T-helper 2 cell treated with Interferon-gamma antibody and Interleukin-4, amounts not matched to agents 100 ng/mL and 5 ng/mL, for 36 hours (primary cell): ENCODE results near the gene WDR45. TPM values are rescaled to one million over a fixed set of nuclear protein-coding genes. Genes with fewer than 3 reads are reported as not detected.

Experiments used
- intact Hi-C: fragments of 100-400 bp; cut with micrococcal nuclease; formaldehyde crosslinking; loops from one replicate; pipeline ENCODE4 v1.15.1; 2023
- total RNA-seq: library from RNA; stranded (reverse); gene quantifications from 2 replicates; pipeline ENCODE4 v1.2.3, GENCODE V29; 2022

WDR45 gene
- total RNA-seq, 1 donor from 2014 or later: 51.4 TPM

DNA sequence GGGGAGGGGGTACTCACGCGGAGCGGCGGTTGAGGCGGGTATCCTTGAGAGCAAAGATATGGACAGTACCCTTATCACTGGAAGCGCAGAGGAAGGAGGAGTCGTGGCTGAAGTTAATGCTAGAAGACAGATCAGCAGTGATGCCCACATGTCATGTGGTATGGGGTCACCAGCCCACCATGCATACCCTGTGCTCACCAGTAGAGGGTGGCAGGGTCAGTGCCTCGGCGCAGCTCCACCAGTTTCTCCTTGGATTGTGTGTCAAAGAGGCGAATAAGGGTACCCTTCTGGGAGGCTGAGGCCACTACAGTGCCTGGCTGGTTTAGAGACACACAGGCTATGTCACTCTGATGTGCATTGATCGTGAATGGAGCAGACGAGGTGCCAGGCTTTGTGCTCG is 4.3 kb downstream of the WDR45 start:
- intact Hi-C loops: loop anchor here (2.0 to 10.0 kb wide), 4 partner anchors 25 to 121 kb away; partner anchors contain the start of genes MAGIX, OTUD5 and TFE3

DNA sequence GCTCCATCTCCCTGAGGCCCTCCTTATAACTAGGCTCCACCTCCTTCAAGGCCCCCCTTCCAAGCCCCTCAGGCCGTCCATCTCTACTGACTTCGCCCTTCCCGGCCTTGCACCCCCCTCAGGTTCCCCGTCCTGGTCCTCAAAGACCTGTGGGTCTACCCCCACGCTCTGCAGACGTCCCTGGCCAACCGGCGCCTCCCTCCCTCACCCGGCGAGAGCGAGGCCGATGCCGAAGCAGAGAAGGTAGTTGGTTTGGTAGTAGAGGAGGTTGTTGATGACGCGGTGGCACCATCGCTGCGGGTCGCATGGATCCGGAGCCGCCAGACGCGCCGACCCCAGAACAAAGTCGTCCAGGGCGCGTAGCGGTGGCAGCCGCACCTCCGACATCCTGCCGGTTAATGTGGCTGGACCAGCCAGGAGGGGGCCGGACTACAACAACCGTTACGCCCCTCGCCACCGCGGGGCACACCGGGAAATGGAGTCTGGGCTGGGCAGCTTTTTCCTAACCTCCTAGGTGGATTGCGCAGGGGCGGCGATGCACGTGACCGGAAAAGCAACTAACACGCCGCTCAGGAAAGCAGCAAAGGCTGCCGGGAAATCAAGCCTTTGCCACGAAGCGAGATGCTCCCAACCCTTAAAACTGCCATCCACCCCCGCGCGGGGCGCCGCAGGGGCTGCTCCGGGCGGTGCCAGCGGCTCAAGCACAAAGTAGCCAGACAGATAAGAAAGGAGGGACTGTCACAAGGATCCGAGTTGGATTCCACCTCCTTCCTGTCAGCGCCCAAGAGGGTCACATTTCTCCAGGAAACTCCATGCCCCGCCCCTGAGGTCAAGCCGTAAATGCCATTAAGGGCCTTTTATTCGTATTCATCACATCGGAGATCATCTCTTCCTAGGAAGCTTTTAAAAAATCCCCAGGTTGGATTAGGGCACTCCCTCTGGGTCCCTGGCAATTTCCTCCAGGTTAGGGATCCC is 5.8 kb downstream of the WDR45 start, which contains the start of gene PRAF2:
Gene PRAF2 (minus strand): TSS at position 402 of the 975 bp plus-strand sequence. CDS start 15 bp downstream, at position 387.
- intact Hi-C loops: loop anchor here (2.0 to 10.0 kb wide), 4 partner anchors 27 to 119 kb away; partner anchors contain the start of genes MAGIX, OTUD5 and TFE3

DNA sequence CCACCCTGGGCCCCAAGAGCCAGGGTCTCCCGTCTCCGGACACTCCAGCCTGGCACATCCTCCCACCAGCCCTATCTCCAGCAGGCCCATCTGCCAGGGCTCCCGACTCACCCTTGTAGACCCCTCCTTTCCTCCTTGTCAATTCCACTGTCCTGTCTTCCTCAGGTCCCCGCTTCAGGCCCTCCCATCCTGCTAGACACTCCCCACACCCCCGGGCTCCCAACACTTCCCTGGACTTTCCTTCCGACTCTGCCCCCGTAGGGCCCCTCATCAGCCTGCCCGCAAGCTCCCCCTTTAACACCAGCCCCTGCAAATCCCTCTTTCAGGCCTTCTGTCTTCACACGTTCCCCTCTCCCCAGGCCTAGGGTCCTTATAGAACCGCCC is 7.0 kb downstream of the WDR45 start:
- intact Hi-C loops: loop anchor here (10.0 kb wide), 2 partner anchors 92 to 118 kb away; partner anchors contain the start of genes MAGIX and OTUD5

DNA sequence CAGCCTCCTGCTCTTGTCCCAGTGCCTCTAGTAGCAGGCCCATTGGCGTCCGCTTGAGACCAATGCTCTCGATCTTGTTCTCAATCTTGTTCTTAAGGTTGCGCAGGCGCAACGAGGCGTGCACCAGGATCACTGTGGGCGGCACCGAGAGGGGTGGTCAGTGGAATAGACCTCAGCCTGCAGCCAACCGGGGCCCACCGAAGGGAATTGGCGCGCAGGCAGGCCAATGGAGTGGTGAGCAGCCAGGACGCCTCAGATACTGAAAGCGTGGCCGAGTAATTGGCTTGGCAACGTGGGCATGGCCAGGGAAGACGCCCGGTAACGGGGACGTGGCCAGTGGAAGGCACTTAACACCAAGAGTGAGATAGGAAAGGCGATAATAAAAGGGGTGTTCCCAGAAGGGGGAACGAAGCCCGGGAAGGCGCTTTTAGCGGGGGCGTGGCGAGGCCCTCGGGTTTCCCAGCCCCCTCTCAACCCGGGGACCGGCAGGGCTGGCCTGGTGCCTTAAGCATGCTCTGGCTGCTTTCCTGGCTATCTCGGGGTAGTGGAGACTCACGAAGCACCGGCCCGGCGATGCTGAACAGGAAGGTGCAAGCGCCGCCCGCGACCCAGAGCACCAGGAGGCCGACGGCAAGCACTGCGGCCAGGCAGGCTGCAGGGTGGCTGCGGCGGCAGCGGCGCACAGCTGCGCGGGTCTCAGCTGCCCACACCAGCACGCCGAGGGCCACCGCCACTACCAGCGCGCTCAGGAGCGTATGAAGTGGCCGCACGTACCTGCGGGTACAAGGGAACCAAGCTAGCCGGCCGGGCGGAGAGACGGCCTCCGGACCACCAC is 7.6 kb downstream of the WDR45 start:
- intact Hi-C loops: loop anchor here (10.0 kb wide), 2 partner anchors 93 to 117 kb away; partner anchors contain the start of genes MAGIX and OTUD5

DNA sequence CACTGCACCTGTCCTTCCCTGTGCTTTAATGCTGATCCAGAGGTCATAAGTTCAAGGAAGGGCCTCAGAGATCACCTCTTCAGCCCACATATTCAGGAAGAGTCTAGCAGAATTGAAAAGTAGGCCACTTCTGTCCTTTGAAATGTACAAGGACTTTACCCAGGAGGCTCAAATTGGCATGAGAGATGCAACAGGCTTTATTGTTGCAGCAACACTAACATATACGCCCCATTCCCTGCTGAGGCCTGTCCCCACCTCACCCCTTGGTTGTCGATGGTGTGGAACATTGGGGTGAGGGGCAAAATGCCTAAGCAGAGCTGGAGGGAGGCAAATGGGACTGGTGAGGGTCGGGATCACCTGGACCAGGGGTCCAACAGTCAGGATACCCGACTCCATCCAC is 8.7 kb downstream of the WDR45 start:
- intact Hi-C loops: loop anchor here (10.0 kb wide), 2 partner anchors 94 to 116 kb away; partner anchors contain the start of genes MAGIX and OTUD5

DNA sequence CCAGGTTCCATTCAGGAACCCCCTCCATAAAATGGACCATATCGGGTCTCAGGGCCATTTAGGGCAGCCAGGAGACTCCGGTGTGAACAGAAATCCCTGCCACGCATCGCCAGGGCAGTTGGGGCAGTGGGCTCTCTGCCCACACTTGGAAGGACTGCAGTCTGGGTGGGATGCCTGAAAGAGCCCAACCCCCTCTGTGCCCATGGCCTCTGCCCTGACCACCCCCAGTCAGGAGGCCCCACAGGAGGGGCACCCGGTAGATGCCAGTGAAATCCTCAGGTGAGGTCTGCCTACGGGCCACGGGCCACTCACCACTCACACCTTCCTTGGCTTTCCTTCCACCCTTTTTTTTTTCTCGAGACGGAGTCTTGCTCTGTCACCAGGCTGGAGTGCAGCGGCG is 10.6 kb downstream of the WDR45 start:
- intact Hi-C loops: no loop called here

DNA sequence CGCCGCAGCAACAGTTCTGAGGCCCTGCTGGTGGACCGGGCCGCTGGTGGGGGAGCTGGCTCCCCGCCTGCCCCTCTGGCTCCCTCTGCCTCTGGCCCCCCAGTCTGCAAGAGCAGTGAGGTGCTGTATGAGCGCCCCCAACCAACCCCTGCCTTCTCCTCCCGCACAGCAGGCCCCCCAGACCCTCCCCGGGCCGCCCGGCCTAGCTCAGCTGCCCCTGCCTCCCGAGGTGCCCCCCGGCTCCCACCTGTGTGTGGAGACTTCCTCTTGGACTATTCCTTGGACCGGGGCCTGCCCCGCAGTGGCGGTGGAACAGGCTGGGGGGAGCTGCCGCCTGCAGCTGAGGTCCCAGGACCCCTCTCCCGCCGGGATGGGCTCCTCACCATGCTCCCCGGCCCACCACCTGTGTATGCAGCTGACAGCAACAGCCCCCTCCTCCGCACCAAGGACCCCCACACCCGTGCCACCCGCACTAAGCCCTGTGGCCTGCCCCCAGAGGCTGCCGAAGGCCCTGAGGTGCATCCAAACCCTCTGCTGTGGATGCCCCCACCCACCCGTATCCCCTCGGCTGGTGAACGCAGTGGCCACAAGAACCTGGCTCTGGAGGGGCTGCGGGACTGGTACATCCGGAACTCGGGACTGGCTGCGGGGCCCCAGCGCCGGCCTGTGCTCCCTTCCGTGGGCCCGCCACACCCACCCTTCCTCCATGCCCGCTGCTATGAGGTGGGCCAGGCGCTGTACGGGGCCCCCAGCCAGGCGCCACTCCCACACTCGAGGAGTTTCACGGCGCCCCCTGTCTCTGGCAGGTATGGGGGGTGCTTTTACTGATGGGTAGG is 12.2 kb downstream of the WDR45 start:
- intact Hi-C loops: no loop called here

DNA sequence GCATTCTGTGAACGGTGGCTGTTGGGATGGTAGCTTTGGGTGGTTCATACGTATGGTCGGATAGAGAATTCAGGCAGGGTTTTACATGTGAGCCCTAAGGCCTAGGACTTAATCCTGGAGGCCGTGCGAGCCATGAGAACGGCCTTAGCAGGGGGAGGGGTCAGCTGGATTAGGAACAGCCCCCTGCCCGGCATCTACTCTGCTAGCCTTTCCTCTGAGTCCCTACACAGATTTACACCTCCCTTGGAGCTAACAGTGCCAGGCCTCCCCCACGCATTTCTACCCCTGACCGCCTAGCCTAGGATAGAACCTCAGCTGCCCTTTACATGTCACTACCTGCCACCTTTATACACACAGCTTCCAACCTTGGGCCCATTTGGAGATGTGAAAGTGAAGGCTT is 13.0 kb downstream of the WDR45 start:
- intact Hi-C loops: no loop called here

DNA sequence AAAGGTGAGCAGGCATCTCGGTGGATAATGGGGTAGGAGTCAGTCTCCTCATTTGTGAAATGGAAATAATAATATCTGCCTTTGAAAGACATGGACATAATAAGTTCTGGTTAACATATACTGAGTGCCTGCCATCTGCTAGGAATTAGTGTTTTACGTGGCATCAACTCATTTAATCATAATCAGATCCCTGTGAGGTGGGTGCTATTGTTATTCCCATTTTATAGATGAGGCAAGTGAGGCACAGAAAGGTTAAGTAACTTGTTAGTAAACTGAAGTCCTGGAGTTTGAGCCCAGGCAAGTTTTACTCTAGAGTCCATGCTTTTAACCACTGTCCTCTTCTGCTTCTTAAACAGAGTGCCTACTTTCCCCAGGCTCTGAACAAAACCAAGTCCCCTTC is 13.4 kb downstream of the WDR45 start:
- intact Hi-C loops: no loop called here

DNA sequence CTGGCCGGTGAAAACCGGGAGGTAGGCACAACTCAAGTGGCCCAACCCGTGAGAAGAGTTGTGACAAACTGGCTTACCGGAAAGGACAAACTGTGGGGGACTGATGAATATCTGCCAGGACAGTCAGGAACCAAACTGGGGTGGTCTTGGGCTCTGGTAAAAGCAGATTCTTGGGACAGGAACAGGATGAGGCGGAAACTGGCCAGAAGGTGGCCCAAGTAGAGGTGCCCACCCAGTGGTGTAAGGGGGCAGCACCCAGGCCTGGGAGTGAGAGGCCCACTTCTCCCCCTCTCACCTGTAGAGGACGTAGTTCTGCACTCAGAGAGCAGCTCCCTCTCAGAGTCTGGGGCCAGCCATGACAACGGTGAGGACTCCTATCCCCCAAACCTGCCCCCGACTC is 15.0 kb downstream of the WDR45 start:
- intact Hi-C loops: no loop called here

DNA sequence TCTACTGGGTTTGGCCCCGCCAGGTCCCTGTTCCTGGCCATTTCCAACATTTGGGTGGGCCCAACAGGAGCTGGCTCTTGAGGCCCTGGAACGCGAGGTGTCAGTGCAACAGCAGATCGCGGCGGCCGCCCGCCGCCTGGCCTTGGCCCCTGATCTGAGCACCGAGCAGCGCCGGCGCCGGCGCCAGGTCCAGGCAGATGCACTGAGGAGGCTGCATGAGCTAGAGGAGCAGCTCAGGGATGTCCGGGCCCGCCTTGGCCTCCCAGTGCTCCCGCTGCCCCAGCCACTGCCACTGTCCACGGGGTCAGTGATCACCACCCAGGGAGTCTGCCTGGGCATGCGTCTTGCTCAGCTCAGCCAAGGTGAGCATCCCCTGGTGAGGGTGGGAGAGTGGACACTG is 15.4 kb downstream of the WDR45 start:
- intact Hi-C loops: no loop called here

DNA sequence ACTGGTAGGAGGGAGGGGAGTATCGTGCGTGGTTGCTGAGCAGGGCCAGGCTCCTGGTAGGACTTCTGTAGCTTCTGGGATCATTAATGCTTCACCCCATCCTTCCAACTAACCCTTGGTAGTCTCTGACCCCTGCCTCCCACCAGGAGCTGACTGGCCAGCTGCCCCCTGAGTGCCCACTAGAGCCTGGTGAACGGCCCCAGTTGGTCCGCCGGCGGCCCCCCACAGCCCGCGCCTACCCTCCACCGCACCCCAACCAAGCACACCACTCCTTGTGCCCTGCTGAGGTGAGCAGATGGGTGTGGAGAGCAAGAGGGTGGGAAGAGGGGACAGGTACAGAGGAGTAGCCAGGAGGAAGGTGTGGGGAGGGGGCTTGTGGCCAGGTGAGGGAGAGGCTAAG is 16.0 kb downstream of the WDR45 start:
- intact Hi-C loops: no loop called here

DNA sequence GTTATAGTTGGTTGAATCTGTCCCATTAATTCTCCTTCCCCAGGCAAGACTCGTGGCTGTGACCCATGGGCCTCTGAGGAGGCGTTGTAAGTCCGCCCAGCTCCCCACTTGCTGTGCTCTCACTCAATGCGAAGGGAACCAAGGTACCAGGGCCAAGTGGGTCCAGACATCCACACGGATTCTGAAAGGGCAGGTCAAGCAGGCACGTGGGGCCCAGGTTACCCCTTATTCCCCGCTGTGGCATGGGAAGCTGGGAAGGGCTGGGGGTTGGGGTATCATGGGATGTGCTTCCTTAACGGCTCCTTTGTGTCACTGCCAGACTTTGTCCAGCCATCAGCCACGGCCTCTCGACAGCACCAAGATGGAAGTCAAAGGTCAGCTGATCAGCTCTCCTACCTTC is 17.8 kb downstream of the WDR45 start:
- intact Hi-C loops: no loop called here

DNA sequence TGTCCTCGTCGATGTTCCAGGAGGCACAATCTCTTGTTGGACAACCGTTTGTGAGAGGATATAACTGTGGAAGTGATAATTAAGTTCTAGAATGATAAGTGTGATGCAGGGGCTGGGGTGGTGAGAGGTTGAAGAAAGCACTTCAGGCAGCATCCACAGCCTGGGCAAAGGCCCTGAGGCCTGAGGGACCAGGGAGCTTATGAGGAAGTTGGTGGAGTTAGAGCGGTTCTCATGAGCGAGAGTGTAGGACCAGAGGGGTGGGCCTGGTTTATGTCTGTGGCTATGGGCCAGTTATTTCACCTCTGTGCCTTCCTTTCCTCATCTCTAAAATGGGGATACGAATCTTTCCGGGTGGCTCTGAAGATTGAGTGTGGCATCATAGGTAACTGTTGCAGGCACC is 18.2 kb downstream of the WDR45 start:
- intact Hi-C loops: no loop called here

DNA sequence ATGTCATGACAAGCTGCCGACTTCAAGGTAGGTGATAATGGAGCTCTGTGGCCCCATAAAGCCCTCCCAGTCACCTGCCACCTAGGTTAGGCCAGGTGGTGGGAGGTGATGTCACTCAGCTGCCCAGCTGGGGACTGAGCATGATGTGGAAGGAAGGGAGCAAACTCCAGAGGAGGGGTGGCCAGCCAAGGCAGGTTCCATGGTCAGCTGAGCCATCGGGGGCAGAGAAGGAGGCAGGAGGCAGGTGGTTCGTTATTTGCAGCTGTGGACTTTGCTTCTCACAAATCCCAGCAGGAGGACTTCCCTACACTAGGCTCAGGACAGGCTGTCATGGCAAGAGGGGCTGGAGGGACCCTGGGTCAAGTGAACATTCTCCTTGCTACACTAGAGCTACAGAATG is 18.8 kb downstream of the WDR45 start:
- intact Hi-C loops: no loop called here

DNA sequence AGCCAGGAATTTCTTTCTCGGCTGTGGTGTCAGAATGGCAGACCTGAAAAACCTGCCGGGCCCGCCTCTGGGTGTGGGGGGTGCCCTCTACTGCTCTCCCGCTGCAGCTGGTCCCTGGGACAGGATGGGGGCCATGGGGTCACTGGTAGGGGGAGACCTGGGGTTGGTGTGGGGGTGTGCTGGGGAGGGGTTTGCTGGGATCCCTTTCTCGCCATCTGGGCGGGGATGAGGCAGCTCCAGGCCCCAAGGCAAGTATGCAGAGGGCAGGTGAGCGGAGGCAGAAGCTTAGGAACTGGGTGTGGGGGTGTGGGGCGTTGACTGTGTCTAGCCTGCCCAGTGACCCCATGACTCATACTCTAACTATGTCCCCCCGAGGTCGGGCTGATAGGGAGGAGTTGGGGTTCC is 20.0 kb downstream of the WDR45 start:
- intact Hi-C loops: no loop called here

DNA sequence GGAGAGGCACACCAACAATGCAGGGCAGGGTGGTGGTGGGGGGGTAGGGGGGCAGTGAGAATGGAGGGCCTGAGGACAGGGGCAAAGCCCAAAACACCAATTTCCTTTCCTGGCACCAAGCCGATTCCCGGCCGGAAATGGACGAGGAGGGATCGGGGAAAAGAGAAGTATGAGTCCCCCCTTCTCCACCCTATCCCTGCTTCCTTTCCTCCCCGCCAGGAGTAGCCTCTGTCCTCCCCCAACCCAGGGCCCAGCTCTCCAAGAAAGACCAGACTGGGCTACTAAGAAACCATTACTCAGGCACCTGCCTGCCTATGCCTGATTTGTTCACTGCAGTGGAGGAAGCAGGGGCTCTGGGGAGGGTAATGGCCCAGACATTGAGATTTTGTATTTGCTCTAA is 20.5 kb downstream of the WDR45 start:
- intact Hi-C loops: no loop called here

DNA sequence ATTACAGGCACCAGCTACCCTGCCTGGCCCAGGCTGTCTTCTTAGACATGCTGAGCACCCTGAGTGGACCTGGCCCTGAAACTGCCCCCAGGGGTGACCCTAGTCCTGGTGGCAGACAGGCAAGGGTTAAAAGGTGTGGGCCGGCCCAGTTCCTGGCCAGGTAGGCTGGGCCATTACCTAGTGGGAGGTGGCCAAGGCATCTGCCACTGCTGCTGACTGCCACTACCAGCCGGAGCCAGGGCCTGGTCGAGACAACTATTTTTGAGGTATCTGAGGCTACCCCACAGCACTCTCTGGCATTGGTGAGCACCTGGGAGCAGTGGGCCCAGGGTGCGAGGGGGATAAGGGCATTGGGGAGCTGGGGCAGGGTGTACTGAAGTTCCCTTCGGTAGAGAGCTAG is 20.9 kb downstream of the WDR45 start, which contains the start of gene CCDC120:
Gene CCDC120 (plus strand): TSS at position 206 of the 400 bp plus-strand sequence. CDS start 3,043 bp downstream, outside the sequence.
- intact Hi-C loops: no loop called here

DNA sequence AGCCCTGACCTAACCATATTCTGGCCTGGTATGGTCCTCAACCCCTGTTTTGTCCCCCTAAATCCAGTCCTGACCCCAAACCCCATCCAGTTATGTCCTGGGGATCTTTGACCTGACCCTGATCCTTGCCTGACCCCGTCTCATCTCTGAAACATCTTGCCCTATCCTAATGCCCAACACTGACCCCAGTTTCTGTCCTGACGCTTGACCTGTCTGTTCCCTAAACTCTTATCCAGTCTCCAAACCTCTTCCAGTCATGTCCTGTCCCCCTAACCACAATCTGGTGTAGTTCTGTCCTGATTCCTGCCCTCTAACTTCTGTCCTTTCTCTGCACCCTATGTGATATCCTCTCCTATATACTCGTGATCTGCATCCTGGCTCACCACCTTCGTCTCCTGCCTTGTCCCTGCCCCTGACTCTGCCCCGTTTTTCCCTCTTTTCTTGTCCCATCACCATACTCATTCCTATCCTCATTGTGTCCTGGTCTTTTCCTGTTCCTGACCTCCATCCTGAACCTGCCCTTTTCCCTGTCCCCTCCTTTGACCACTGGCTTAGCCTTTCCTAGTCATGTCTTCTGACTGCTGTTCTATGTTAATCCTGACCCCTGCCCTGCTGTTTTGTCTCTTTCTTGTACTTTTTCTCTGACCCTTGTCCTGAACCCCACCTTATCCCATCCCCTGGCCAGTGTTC is 25.5 kb downstream of the WDR45 start:
- intact Hi-C loops: no loop called here
